GM12878 (cell line): ENCODE data around the gene VRTN.
"Not testable (repeated sequence)": the region's sequence is repeated elsewhere in the genome, so short reads cannot be mapped to it uniquely, and the experiment has no call there.

ENCODE experiments used
- EZH2 ChIP-seq: IDR thresholded peaks from 2 replicates; pipeline ENCODE4 v1.6.1; 2012; ENCODE audit warnings: low read depth, mild to moderate bottlenecking, control low read depth, inconsistent platforms, low read length, borderline replicate concordance; ENCODE audit not compliant: control insufficient read depth
- POLR2A ChIP-seq: IDR thresholded peaks from 2 replicates; pipeline ENCODE4 v1.6.1; 2011; ENCODE audit warnings: low read depth, mild to moderate bottlenecking, low read length
- POLR2AphosphoS5 ChIP-seq: IDR thresholded peaks from 2 replicates; pipeline ENCODE4 v1.6.1; 2011; ENCODE audit warnings: mild to moderate bottlenecking, low read length, inconsistent platforms
- TF ChIP-seq, protein P1 (sequence below), 3 experiments: IDR thresholded peaks in 2 of 3; conservative IDR thresholded peaks in 1 of 3; 2 replicates each; pipeline ENCODE4 v1.5.1; 2011; ENCODE audit warnings: low read depth in 3 of 3, low read length in 3 of 3, mild to moderate bottlenecking in 3 of 3, control low read depth in 2 of 3, moderate library complexity in 2 of 3, inconsistent platforms in 1 of 3, mixed read lengths in 1 of 3; ENCODE audit not compliant: control insufficient read depth in 2 of 3, insufficient read depth in 1 of 3; ENCODE audit errors: extremely low read depth in 1 of 3
- TF ChIP-seq, protein P2 (sequence below): IDR thresholded peaks from 2 replicates; pipeline ENCODE4 v1.6.1; 2011; ENCODE audit warnings: borderline replicate concordance, low read depth, mild to moderate bottlenecking, moderate library complexity, mixed read lengths, low read length; ENCODE audit not compliant: insufficient read depth; ENCODE audit errors: extremely low read length
- TF ChIP-seq, protein P3 (sequence below): fragments of 450-650 bp; IDR thresholded peaks from 2 replicates; pipeline ENCODE4 v1.6.1; 2014; ENCODE audit warnings: mild to moderate bottlenecking

DNA sequence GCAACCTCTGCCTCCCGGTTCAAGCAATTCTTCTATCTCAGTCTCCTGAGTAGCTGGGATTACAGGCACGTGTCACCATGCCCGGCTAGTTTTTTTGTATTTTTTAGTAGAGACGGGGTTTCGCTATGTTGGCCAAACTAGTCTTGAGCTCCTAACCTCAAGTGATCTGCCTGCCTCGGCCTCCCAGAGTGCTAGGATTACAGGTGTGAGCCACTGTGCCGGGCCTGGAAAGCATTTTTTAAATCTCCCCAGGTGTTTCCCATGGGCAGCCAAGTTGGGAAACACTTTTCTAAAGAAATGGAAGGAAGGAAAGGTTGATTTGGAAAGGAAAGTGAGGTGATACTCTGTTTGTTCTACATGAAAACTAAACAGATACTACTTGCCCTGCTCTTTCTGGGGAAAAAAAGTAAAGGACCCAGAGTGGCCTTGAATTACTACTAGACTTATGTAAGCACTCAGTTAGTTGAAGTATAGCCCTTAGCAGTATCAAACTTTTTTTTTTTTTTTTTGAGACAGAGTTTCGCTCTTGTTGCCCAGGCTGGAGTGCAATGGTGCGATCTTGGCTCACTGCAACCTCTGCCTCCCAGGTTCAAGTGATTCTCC, 18.2 kb upstream of the VRTN start:
- not testable (repeated sequence) for TF ChIP-seq EZH2, POLR2A, POLR2AphosphoS5
- TF ChIP-seq, protein P1, sequence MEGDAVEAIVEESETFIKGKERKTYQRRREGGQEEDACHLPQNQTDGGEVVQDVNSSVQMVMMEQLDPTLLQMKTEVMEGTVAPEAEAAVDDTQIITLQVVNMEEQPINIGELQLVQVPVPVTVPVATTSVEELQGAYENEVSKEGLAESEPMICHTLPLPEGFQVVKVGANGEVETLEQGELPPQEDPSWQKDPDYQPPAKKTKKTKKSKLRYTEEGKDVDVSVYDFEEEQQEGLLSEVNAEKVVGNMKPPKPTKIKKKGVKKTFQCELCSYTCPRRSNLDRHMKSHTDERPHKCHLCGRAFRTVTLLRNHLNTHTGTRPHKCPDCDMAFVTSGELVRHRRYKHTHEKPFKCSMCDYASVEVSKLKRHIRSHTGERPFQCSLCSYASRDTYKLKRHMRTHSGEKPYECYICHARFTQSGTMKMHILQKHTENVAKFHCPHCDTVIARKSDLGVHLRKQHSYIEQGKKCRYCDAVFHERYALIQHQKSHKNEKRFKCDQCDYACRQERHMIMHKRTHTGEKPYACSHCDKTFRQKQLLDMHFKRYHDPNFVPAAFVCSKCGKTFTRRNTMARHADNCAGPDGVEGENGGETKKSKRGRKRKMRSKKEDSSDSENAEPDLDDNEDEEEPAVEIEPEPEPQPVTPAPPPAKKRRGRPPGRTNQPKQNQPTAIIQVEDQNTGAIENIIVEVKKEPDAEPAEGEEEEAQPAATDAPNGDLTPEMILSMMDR (IDR thresholded peaks at IDR 0.05 in 2 of 3, conservative IDR thresholded peaks at IDR 0.05 in 1 of 3; ENCODE audit: control insufficient read depth in 2 of 3, extremely low read depth in 1 of 3, insufficient read depth in 1 of 3, low read depth in 3 of 3, low read length in 3 of 3): not testable (repeated sequence)
- TF ChIP-seq, protein P2, sequence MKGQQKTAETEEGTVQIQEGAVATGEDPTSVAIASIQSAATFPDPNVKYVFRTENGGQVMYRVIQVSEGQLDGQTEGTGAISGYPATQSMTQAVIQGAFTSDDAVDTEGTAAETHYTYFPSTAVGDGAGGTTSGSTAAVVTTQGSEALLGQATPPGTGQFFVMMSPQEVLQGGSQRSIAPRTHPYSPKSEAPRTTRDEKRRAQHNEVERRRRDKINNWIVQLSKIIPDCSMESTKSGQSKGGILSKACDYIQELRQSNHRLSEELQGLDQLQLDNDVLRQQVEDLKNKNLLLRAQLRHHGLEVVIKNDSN: not testable (repeated sequence)
- TF ChIP-seq, protein P3, sequence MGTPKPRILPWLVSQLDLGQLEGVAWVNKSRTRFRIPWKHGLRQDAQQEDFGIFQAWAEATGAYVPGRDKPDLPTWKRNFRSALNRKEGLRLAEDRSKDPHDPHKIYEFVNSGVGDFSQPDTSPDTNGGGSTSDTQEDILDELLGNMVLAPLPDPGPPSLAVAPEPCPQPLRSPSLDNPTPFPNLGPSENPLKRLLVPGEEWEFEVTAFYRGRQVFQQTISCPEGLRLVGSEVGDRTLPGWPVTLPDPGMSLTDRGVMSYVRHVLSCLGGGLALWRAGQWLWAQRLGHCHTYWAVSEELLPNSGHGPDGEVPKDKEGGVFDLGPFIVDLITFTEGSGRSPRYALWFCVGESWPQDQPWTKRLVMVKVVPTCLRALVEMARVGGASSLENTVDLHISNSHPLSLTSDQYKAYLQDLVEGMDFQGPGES: not testable (repeated sequence)
